HG02938 (cell line): ENCODE measurements around the gene DROSHA.

Experiments used
- ATAC-seq: cut with Tn5 transposase; IDR thresholded peaks from one replicate; pipeline ENCODE4 v1.9.1; 2021; ENCODE audit warnings: mild to moderate bottlenecking, moderate library complexity; ENCODE audit not compliant: unreplicated experiment

DROSHA gene

GRCh38 chr5:31470608-31471007 is 61.3 kb downstream of the DROSHA start:
- ATAC-seq, result no peak

GRCh38 chr5:31469886-31470285 is 62.0 kb downstream of the DROSHA start:
- ATAC-seq, result no peak

- ATAC-seq, result no peak
Measured at GRCh38 chr5:31469466-31469865, 62.4 kb downstream of the DROSHA start.

- no peak for ATAC-seq
Measured at GRCh38 chr5:31465291-31465690, 66.6 kb downstream of the DROSHA start.

GRCh38 chr5:31464081-31464480 is 67.8 kb downstream of the DROSHA start:
- no peak for ATAC-seq

GRCh38 chr5:31463351-31463750 is 68.5 kb downstream of the DROSHA start:
- no peak for ATAC-seq

GRCh38 chr5:31459594-31459993 is 72.3 kb downstream of the DROSHA start:
- ATAC-seq, result no peak

- ATAC-seq, result no peak
Measured at GRCh38 chr5:31455172-31455571, 76.7 kb downstream of the DROSHA start.

- ATAC-seq, result no peak
Measured at GRCh38 chr5:31453522-31453921, 78.4 kb downstream of the DROSHA start.

- ATAC-seq, result no peak
Measured at GRCh38 chr5:31452314-31452713, 79.6 kb downstream of the DROSHA start.

- no peak for ATAC-seq
Measured at GRCh38 chr5:31449962-31450361, 81.9 kb downstream of the DROSHA start.

GRCh38 chr5:31449174-31449573 is 82.7 kb downstream of the DROSHA start:
- ATAC-seq, result no peak

- no peak for ATAC-seq
Measured at GRCh38 chr5:31445041-31445600, 86.8 kb downstream of the DROSHA start.

- ATAC-seq, result no peak
Measured at GRCh38 chr5:31443572-31443971, 88.3 kb downstream of the DROSHA start.

GRCh38 chr5:31442058-31442745 is 89.7 kb downstream of the DROSHA start:
- ATAC-seq, result no peak

- no peak for ATAC-seq
Measured at GRCh38 chr5:31436851-31437250, 95.0 kb downstream of the DROSHA start.

GRCh38 chr5:31435730-31436129 is 96.2 kb downstream of the DROSHA start:
- ATAC-seq, result no peak

- no peak for ATAC-seq
Measured at GRCh38 chr5:31434898-31435297, 97.0 kb downstream of the DROSHA start.

- no peak for ATAC-seq
Measured at GRCh38 chr5:31433229-31433628, 98.7 kb downstream of the DROSHA start.

GRCh38 chr5:31427724-31428309 is 104.1 kb downstream of the DROSHA start:
- ATAC-seq, result no peak

GRCh38 chr5:31427013-31427723 is 104.7 kb downstream of the DROSHA start:
- no peak for ATAC-seq
